ENCODE measurements around the gene COL18A1.

The COL18A1 gene

GRCh38 chr21:45545236-45545570 lies 140.2 kb downstream of the COL18A1 start:
- TF ChIP-seq, protein P1, sequence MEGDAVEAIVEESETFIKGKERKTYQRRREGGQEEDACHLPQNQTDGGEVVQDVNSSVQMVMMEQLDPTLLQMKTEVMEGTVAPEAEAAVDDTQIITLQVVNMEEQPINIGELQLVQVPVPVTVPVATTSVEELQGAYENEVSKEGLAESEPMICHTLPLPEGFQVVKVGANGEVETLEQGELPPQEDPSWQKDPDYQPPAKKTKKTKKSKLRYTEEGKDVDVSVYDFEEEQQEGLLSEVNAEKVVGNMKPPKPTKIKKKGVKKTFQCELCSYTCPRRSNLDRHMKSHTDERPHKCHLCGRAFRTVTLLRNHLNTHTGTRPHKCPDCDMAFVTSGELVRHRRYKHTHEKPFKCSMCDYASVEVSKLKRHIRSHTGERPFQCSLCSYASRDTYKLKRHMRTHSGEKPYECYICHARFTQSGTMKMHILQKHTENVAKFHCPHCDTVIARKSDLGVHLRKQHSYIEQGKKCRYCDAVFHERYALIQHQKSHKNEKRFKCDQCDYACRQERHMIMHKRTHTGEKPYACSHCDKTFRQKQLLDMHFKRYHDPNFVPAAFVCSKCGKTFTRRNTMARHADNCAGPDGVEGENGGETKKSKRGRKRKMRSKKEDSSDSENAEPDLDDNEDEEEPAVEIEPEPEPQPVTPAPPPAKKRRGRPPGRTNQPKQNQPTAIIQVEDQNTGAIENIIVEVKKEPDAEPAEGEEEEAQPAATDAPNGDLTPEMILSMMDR (IDR thresholded peaks at IDR 0.05; ENCODE audit: borderline replicate concordance, insufficient read depth, low read depth, low read length), result no peak
- no peak overlapping the region for H3K4me3 ChIP-seq (ENCODE audit: low read depth, low read length)

DNA sequence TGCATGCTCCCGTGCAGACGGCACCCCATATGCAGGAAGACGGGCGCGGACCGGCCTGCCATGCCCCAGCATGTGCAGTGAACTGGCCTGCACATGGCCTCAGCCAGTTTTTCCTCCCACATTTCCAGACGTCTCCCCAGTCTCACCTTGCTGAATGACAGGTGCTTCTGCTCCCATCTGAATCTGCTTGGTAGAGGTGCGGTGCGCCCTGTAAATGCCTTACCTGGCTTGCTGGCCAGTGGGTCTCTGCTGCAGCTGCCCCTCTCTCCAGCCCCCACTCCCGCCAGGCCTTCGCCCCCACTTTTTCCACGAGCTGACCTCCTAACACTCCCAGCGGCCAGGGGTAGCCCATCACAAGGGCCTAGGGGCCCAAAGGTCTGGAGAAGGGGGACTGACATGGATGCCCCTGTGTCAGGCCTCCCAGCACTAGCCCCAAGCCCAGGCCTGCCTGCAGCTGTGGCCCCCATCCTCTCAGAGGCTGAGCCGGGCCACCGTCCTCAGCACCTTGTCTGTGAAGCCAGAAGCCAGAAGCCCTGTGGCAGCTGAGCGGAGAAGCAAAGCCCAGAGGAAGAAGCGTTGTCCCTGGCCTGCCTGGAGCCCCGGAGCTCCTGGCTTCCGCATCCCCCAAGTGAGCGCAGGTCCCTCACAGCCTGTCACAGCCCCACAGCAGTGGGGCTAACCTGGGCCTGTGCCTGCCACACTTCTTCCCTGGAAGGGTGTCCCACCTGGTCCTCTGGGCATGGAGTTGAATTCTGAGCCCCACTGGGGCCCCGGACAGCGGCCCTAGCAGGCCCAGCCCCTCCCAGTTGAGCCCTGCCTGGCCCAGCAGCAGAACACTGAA lies 140.9 kb downstream of the COL18A1 start:
- H3K4me3 ChIP-seq (ENCODE audit: low read depth, low read length), result no peak overlapping the region
- TF ChIP-seq, protein P1 (IDR thresholded peaks at IDR 0.05; ENCODE audit: borderline replicate concordance, insufficient read depth, low read depth, low read length), result no peak

DNA sequence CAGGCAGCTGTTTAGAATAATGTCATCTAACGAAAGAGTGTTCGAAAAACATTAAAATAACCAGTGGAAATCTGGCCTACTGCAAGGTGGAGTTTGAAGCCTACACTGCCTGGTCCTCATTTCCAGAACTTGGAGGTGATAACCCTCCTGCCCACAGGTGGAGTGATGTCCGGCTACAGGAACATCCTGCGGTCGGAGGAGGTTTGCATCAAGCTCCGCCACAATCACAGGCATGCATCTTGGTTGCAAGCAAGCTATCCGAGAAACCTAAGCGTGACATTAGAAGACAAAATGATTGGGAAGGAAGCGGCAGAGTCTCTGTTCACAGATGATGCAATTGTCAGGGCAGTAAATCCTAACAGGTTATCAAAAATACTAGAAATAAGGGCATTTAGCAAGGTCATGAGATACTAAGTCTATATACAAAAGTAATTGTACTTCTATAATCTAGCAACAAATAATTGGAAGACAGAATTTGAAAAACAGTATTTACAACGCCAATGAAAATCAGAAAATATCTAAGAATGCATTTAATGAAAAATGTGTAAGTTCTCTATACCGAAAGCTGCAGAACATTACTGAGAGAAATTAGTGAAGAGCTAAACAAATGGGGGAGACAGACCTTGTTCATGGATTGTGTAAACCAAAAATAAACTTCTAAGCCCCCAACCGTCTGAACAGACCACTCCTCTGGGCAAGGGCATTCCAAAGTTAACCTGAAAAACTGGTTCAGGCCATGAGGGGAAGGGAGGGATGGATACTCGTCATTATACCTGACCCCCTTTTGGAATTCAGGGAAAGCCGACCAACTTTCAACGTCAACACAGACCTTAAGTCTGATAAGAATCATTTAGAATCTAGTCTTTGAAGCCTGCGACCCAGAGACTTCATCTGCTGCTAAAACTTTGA lies 141.9 kb downstream of the COL18A1 start:
- TF ChIP-seq, protein P1 (IDR thresholded peaks at IDR 0.05; ENCODE audit: borderline replicate concordance, insufficient read depth, low read depth, low read length), result no peak
- H3K4me3 ChIP-seq (ENCODE audit: low read depth, low read length), result no peak overlapping the region

GRCh38 chr21:45547545-45547900 lies 142.6 kb downstream of the COL18A1 start:
- TF ChIP-seq, protein P1 (IDR thresholded peaks at IDR 0.05; ENCODE audit: borderline replicate concordance, insufficient read depth, low read depth, low read length), result no peak
- H3K4me3 ChIP-seq (ENCODE audit: low read depth, low read length), result no peak overlapping the region

- TF ChIP-seq, protein P1 (IDR thresholded peaks at IDR 0.05; ENCODE audit: borderline replicate concordance, insufficient read depth, low read depth, low read length), result no peak
- H3K4me3 ChIP-seq (ENCODE audit: low read depth, low read length), result no peak overlapping the region
These were observed 143.9 kb downstream of the COL18A1 start for GRCh38 chr21:45548711-45549491.

- TF ChIP-seq, protein P1 (IDR thresholded peaks at IDR 0.05; ENCODE audit: borderline replicate concordance, insufficient read depth, low read depth, low read length), result 0 out of 2 replicates have a peak, but pooled peaks have one; percentile 17
- peak overlapping the region; percentile 21 for H3K4me3 ChIP-seq (ENCODE audit: low read depth, low read length)
These were observed 144.9 kb downstream of the COL18A1 start for GRCh38 chr21:45549626-45550463.
